BJ (cell line): ENCODE data around the gene RBP5. TPM values are rescaled to one million over a fixed set of nuclear protein-coding genes. Genes with fewer than 3 reads are reported as not detected.

ENCODE experiments used
- CTCF ChIA-PET: fragments of 350-600 bp; formaldehyde crosslinking; extraction: SDS; loops from one replicate; lab custom pipeline; 2021; ENCODE audit warnings: antibody characterized with exemption, inconsistent platforms; lab: Yijun Ruan, JAX
- POLR2A ChIA-PET: fragments of 300-600 bp; sonication (Branson Sonifier 250); formaldehyde crosslinking; extraction: SDS; loops from one replicate; lab custom pipeline; 2021; ENCODE audit warnings: antibody characterized with exemption; lab: Charles Lee
- DNase-seq: peaks from one replicate; pipeline ENCODE4 v3.0.0-alpha.2; 2011; ENCODE audit warnings: low read depth
- H3K27me3 ChIP-seq: 2 replicates; pipeline ENCODE4 v1.6.0; 2011; ENCODE audit warnings: low read length; ENCODE audit not compliant: control insufficient read depth, insufficient read depth
- H3K36me3 ChIP-seq: 2 replicates; pipeline ENCODE4 v1.5.1; 2011; ENCODE audit warnings: low read length; ENCODE audit not compliant: control insufficient read depth, insufficient read depth
- H3K4me3 ChIP-seq: 2 replicates; pipeline ENCODE4 v1.5.1; 2011; ENCODE audit warnings: low read depth, mild to moderate bottlenecking, control low read depth, low read length
- CTCF ChIP-seq: IDR thresholded peaks from 2 replicates; pipeline ENCODE4 v1.5.1; 2011; ENCODE audit warnings: low read depth, mild to moderate bottlenecking, control low read depth, inconsistent platforms, low read length, moderate library complexity; ENCODE audit not compliant: insufficient read depth
- polyA plus RNA-seq: library from polyadenylated mRNA; depleted of rRNA; stranded (reverse); fragments of >200 nt; gene quantifications from 2 replicates; pipeline ENCODE4 v1.2.3, GENCODE V29; 2011

The RBP5 gene
- polyA plus RNA-seq, 1 experiment = not detected

GRCh38 chr12:7129287-7129871 lies 690 bp upstream of the RBP5 start:
- Histone ChIP-seq H3K36me3 (peaks cover 4% of the 10 kb centered on the region), H3K4me3 (peak overlapping the region; percentile 61), H3K27me3 (no peaks in the 10 kb centered on the region)
- CTCF ChIA-PET = interaction anchor here (1.0 to 2.7 kb wide), 3 partner anchors 13 to 184 kb away, joined by 3 to 13 read pairs (median 3); no protein-coding TSS in a partner anchor
- no peak for TF ChIP-seq CTCF
- POLR2A ChIA-PET = no interaction called here
- no peak for DNase-seq

- Histone ChIP-seq H3K4me3 (no peak overlapping the region), H3K27me3 (no peaks in the 10 kb centered on the region), H3K36me3 (no peaks in the 10 kb centered on the region; the same call in 1 of the 2 replicates)
- CTCF ChIA-PET = no interaction called here
- no peak for TF ChIP-seq CTCF
- POLR2A ChIA-PET = no interaction called here
- no peak for DNase-seq
Observed at GRCh38 chr12:7127916-7128626, 618 bp downstream of the RBP5 start.

- no peak for DNase-seq
- H3K4me3 ChIP-seq = no peak overlapping the region
- ChIA-PET POLR2A (interaction anchor here (0.9 kb wide), 1 partner anchor 20 kb away, joined by 3 read pairs; no protein-coding TSS in a partner anchor), CTCF (interaction anchor here (1.0 to 2.3 kb wide), 5 partner anchors 10 to 187 kb away, joined by 3 to 8 read pairs (median 3); no protein-coding TSS in a partner anchor)
- H3K27me3 ChIP-seq = no peaks in the 10 kb centered on the region
- H3K36me3 ChIP-seq = no peaks in the 10 kb centered on the region; the same call in 1 of the 2 replicates
- no peak for TF ChIP-seq CTCF
Observed at GRCh38 chr12:7125632-7126227, 3.0 kb downstream of the RBP5 start.

- H3K4me3 ChIP-seq = no peak overlapping the region
- ChIA-PET POLR2A (no interaction called here), CTCF (interaction anchor here (1.7 to 2.0 kb wide), 2 partner anchors 10 to 11 kb away, joined by 5 to 12 read pairs; no protein-coding TSS in a partner anchor)
- DNase-seq = no peak
- no peaks in the 10 kb centered on the region; the same call in 1 of the 2 replicates for H3K36me3 ChIP-seq
- no peaks in the 10 kb centered on the region for H3K27me3 ChIP-seq
- TF ChIP-seq CTCF = no peak
Observed at GRCh38 chr12:7123806-7124522, 4.7 kb downstream of the RBP5 start.
